Islet of Langerhans (tissue), 1 donor: Measurements from ENCODE around the gene PRKD1.
"Not testable (repeated sequence)": the region's sequence is repeated elsewhere in the genome, so short reads cannot be mapped to it uniquely, and the experiment has no call there.

Source experiments
- FAIRE-seq: peaks from one replicate; lab custom pipeline; 2011; peaks lifted over from hg19 to GRCh38; lab: Jason Lieb, UNC

The PRKD1 gene

GRCh38 chr14:29900609-29901350 is 26.9 kb downstream of the PRKD1 start:
- FAIRE-seq, result no peak

GRCh38 chr14:29898470-29898869 is 29.2 kb downstream of the PRKD1 start:
- FAIRE-seq, result no peak

- no peak for FAIRE-seq
These were observed 30.5 kb downstream of the PRKD1 start for GRCh38 chr14:29897181-29897580.

- FAIRE-seq, result peak; percentile 98
These were observed 31.3 kb downstream of the PRKD1 start for GRCh38 chr14:29896354-29896821.

DNA sequence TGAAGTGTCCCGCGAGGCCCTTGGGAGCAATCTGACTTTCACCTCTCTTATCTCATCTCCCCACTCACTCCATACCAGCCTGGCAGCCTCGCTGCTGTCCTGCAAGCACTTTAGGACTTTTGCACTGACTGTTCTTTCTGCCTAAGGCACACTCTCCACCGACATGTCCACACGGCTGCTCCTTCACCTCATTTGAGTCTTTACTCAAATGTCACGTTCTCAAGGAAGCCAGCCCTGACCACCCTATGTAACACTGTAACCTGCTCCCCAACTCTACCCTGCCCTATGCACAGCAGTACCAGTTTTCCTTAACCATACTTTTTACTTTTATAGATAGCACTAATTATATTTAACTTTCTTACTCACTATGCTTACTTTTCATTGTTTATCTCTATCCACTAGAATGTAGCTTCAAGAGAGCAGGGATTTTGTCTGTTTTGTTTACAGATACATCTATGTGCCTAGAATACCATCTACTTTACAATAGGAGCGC is 32.0 kb downstream of the PRKD1 start:
- FAIRE-seq, result no peak

DNA sequence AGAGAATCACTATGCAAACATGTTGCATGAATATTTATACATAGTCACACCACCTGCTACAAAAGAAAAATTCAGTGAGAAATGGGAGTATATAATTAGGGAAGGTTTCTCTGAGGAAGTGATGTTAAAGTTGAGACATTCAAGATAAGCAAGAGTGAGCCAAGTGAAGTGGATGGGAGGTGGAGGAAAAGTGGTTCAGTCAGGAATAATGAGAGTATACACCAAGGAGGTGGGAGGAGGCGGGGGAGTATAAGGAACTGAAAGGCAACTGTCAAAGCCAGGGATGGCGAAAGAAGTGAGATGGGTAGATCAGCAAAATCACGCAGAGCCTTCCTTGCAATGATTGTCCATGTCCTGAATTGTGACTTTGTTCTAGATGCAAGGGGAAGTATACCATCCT is 33.7 kb downstream of the PRKD1 start:
- no peak for FAIRE-seq

DNA sequence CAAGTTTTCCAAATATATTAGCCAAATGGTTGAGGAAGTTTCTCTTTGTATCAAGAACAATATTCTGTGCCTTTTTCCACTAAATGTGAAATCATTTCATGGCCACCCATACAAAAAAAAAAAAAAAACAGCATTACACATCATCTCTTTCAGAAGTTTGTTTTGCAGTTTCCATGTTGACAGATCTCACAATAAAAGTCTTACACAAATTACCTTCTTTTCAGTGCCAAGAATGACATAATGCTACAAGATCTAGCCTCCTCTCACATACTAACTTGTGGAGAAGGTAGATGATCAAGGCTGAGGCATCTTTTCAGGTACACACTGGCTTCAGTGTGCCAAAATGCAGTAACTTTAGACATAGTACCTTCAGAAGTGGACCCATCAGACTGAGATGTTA is 35.3 kb downstream of the PRKD1 start:
- no peak for FAIRE-seq

DNA sequence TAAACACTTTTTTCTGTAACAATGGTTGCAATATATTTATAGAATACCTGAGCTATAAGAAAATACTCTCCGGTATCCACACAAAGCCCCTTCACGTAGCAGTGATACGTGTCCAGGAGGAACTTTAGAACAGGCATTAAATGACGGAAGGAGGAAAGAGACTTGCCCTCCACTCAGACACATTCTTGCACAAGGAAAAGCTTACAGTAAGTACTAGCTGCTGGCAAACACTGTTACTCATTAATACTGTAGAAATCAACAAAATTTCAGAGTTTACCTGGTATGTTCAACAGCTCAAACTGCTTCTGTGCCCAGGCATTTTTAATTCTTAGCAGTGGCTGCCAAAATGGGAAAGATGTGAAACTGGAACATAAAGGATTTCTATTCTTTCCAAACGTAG is 41.7 kb downstream of the PRKD1 start:
- FAIRE-seq, result no peak

DNA sequence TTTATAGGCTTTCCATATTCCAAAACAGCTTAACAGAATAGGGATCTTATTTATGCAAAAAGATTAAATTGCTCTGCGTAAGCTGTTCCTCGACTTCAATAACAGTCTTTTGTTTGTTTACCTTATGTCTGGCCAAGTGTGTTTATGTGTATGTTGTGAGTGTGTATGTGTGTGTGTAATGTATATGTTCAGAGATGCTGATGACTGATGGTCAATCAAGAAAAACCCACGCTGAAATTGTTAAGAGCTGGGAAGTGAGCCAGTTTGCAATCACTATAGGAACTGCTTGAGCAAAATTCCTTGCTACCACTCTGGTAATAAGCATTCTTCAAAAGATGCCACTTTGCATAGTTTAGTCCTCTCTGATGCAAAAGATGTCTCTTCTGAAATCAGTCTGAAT is 59.6 kb downstream of the PRKD1 start:
- FAIRE-seq, result no peak

DNA sequence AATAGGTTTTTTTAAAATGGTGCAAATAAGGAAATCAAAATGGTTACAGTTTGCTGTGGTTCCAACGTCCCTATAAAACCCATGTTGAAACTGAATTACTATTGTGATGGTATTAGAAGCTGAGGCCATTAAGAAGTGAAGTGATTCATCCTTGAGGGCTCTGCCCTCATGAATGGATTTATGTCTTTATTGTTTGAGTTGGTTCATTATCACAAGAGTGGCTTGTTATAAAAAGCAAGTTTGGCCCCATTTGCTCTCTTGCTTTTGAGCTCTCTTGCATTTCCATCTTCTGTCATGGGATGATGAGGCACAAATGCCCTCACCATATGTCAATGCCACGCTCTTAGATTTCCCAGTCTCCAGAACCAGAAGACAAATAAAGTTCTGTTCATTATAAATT is 62.3 kb downstream of the PRKD1 start:
- no peak for FAIRE-seq

GRCh38 chr14:29861996-29862395 is 65.7 kb downstream of the PRKD1 start:
- no peak for FAIRE-seq

- FAIRE-seq, result no peak
These were observed 69.3 kb downstream of the PRKD1 start for GRCh38 chr14:29858299-29858698.

- no peak for FAIRE-seq
These were observed 70.1 kb downstream of the PRKD1 start for GRCh38 chr14:29857551-29857950.

DNA sequence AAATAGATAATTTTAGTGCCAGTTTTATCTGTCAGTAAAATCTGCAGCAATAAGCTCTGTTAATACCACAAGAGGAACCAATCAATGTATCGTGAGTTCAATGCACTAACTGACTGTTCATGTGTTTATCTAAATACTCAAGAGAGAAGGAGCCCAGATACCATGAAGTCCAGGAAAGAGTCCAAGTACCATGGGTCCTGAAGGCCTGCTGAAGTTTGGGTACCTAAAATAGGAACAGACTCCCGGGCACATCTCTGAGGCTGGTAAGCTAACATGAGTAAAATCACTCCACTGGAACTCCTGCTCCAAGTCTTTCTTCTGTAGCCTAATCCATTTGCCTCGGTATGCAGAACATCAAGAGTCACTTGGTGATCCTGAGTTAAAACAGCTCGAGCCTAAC is 71.1 kb downstream of the PRKD1 start:
- FAIRE-seq, result no peak

DNA sequence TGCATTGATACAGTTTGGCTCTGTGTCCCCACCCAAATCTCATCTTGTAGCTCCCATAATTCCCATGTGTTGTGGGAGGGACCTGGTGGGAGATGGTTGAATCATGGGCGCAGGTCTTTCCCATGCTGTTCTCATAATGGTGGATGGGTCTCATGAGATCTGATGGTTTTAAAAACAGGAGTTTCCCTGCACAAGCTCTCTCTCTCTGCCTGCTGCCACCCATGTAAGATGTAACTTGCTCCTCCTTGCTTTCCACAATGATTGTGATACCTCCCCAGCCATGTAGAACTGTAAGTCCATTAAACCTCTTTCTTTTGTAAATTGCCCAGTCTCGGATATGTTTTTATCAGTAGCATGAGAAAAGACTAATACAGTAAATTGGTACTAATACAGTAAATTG is 74.0 kb downstream of the PRKD1 start:
- not testable (repeated sequence) for FAIRE-seq

GRCh38 chr14:29853272-29853671 is 74.4 kb downstream of the PRKD1 start:
- FAIRE-seq, result no peak

DNA sequence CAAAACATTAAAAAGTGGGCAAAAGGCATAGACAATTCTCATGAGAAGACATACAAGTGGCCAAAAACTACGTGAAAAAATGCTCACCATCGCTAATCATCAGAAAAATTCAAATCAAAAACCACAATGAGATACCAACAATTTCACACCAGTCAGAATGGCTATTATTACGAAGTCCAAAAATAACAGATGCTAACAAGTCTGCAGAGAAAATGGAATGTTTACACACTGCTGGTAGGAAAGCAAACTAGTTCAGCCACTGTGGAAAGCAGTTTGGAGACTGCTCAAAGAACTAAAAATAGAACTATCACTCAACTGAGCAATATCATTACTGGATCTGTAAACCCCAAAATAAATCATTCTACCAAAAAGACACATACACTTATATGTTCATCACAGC is 76.2 kb downstream of the PRKD1 start:
- FAIRE-seq, result peak; percentile 9

GRCh38 chr14:29847056-29847380 is 80.6 kb downstream of the PRKD1 start:
- no peak for FAIRE-seq

DNA sequence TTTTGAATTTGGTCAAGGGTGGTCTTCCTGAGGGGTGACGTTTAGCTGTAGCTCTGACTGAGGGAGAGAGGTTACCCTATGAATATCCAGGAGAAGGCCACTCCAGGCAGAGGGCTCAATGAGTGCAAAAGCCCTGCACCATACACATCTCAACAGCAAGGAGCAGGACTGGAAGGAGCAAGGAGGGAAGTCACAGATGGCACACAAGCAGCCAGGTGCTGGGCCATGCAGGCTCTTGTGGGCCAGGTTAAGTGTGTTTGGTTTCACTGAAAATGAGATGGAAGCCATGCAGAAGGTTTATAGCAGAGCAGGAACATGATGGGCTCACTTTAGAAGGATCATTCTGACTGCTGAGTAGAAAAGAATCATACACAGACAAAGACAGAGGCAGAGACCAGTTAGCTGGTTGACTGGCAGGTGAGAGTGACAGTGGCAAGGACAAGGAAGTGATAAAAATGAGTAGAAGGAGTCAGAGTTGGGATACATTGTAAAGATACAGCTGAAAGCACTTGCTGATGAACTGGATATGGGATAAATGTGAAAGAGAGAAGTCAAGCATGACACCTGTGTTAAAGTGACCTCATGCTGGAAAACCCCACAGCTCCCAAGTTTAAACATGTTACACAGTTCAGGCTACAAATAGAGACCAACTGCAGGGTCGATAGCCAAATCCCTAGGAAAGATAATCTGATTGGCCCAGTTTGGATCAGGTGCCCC is 81.2 kb downstream of the PRKD1 start:
- FAIRE-seq, result no peak

GRCh38 chr14:29843981-29844380 is 83.7 kb downstream of the PRKD1 start:
- no peak for FAIRE-seq

GRCh38 chr14:29842228-29842627 is 85.4 kb downstream of the PRKD1 start:
- FAIRE-seq, result no peak

GRCh38 chr14:29840369-29840892 is 87.2 kb downstream of the PRKD1 start:
- FAIRE-seq, result not testable (repeated sequence)

- not testable (repeated sequence) for FAIRE-seq
These were observed 88.0 kb downstream of the PRKD1 start for GRCh38 chr14:29839691-29840090.

DNA sequence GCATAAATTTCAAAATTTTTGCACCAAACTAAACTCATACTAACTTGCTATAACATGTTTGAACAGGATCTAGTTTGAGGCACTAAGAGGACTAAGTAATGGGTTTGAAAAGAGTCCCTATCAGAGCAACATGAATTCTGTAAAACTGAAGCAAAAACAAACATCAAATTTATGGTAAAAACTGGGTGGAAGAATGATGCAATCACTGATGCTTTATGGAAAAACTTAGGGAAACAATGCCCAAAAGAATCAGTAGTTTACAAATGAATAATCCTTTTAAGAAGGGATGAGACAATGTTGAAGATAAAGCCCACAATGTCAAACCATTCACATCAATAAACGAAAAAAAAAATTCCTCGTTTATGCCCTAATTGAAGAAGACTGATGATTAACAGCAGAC is 88.9 kb downstream of the PRKD1 start:
- no peak for FAIRE-seq
